ENCODE data around the gene LDLRAP1.

The LDLRAP1 gene

DNA sequence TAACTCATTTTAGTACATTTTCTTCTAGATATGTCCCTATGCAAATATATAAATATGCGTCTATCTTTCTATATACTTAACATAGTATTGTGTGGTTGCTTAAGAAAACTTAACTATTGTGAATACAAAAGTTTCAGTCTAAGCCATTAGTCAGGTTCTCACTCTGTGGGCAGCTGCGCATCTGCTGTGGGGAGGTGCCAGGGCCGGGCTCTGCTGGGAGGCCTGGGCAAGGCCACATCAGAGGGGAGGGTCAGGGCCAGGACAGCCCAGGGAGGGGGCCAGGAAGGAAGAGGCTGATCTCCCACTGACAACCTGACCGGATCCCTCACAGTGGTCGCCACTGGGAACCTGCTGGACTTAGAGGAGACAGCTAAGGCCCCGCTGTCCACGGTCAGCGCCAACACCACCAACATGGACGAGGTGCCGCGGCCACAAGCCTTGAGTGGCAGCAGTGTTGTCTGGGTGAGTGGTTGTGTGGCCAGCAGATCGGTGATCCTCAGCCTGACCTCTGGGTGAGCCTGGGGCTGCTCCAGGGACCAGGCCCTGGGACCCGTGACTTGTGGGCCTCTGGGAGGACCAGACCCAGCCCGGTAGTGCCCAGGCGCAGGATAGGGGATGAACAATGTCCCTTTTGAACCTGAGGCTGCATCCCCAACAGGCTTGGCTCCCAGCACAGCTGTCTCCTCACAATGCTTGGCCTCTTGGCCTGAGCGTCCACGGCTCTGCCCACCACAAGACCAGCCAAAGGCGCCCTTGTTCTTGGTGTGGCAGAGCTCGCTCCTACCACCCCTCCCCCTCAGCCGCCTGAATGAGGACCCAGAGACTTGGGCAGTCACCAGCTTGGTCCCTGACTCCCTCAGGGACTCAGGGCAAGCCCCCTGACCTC is 20.2 kb downstream of the LDLRAP1 start:
- no peak for DNase-seq

DNA sequence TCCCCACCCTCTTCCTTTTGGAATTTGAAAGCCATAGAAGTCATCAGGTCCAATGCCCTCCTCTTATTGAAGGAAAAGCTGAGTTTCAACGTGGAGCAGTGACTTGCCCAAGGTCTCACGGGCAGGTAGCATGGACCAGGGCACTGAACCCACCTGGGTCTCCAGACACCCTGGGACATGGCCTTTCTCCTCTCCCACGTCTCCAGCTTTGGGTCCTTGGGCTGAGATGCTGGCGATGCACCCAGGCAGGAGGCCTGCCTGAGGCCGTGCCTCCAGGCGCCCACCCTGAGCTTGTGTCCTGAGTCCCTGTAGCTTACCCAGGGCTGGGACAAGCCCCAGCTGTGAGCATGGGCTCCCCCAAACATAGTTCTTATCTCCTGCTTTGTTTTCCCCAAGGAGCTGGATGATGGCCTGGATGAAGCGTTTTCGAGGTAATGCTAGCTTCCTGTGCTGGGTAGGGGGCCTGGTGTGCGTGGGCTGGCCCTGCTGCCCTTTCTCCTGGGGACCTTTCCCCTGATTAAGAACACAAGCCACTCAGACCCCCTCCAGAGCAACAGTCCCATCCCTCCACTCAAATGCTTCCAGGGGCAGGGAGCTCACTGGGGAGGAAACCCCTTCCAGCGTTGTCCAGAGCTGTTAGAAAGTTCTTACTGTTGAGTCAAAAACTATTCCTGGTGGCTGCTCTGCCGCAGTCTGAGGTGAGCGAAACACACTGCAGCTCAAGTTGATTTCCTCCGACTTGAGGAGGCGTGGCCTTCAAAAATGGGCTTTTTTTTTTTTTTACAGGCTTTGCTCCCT is 21.6 kb downstream of the LDLRAP1 start:
- peak; percentile 48 for DNase-seq

- DNase-seq = no peak
These were observed 22.2 kb downstream of the LDLRAP1 start for GRCh38 chr1:25565626-25566025.

DNA sequence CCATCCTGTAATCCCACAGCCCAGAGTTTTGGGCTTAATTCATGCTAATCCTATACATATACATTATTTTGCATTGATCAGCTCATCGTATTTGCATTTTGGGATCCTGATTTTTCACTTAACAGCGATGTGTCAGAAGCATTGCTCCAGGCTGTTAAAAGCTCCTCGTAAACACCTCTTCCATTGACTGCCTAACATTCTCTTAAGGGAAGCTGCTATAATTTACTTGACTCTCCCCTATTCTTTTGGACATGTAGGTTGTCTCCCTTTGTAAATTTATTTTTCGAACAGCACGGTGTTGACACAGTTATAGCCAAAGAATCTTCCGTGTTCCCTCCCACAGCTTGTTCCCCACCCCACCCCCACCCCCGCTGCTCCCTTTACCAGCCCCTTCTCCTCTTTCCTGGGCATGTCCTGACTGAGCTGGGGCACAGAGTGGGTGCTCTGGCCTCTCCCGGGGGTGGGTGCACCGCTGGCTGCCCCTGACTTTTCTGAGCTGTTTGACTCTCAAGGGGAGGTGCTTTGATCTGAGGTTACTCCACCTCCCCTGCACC is 22.8 kb downstream of the LDLRAP1 start:
- peak; percentile 79 for DNase-seq

- DNase-seq = peak; percentile 62
These were observed 23.4 kb downstream of the LDLRAP1 start for GRCh38 chr1:25566730-25567341.

DNA sequence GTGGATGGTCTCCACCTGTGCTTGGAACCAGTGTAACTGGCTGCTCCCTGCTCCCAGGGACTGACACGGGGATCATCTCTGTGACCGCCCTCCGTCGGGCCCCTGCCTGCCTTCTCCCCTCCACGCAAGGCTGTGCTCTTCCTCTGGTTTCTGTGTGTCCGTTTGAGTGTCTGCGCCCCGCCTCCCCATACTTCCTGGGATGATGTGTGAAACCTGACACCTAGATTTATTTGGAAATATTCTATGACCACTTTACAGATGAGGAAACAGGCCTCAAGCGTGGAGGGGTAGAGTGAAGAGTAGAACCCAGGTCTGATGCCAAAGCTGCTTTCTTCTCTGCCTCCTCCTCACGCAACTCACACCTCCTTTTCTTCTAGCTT is 24.3 kb downstream of the LDLRAP1 start:
- no peak for DNase-seq

- peak; percentile 97 for DNase-seq
These were observed 24.9 kb downstream of the LDLRAP1 start for GRCh38 chr1:25568090-25568833.

- peak; percentile 59 for DNase-seq
These were observed 25.6 kb downstream of the LDLRAP1 start for GRCh38 chr1:25568834-25569596.

DNA sequence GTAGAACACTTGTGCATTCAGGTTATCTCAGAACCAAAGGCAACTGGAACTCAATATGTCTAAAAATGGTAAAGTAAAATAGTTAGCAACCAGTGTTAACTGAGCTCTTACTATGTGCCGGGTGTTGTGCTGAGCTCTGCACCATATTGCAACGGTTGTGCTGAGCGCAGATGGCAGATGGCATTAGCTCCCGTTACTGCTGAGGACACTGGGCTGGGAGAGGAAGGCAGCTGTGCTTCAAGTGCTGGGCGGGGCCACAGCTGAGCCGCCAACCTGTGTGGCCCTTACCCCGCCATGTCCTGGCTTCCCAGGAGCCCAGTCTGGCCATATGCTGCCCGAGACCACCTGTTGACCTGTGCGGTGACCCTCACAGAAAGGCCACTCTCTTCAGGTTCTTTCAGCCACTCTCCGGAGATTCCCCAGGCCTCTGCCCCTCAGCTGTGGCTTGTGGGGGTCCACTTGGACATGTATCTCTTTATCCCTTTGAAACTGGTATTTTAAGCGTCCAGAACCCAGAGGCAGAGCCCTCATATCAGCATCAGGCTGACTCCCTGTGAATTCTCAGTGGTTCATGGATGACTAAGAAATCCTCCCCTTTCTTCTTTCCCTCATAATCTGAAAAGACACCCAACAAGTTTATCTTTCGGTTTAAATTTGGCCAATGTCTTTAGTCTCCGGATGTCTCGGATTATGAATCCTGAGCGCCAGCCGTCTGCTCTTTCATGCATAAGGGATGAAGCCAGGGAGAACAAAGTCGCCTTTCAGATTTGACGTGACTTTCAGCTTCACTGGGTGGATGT is 26.4 kb downstream of the LDLRAP1 start:
- DNase-seq = peak; percentile 96

- DNase-seq = no peak
These were observed 27.6 kb downstream of the LDLRAP1 start for GRCh38 chr1:25570798-25571521.

DNA sequence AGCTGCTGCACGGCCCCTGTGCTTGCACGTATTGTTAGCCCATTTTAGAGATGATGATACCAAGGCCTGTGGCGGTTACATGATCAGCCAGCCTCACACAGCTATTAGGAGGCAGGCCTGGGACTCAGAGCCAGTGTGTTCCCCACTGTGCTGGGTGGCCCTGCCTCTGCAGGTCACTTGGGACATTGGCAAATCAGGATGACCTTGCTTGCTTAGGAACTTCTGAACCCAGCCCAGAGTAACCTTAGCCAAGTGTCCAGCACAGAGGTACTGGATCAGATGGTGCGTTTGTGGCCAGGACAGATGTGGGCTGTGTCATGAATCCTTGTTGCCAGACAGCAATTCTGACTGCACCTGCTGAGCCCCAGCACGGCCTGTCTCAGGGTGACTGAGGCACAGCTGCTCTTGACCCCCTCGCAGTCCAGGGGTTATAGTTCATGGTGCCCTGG is 28.1 kb downstream of the LDLRAP1 start:
- DNase-seq = no peak

- no peak for DNase-seq
These were observed 28.7 kb downstream of the LDLRAP1 start for GRCh38 chr1:25572107-25572506.

- DNase-seq = peak; percentile 31
These were observed 29.5 kb downstream of the LDLRAP1 start for GRCh38 chr1:25572708-25573590.

GRCh38 chr1:25573591-25573930 is 30.2 kb downstream of the LDLRAP1 start:
- DNase-seq = no peak

DNA sequence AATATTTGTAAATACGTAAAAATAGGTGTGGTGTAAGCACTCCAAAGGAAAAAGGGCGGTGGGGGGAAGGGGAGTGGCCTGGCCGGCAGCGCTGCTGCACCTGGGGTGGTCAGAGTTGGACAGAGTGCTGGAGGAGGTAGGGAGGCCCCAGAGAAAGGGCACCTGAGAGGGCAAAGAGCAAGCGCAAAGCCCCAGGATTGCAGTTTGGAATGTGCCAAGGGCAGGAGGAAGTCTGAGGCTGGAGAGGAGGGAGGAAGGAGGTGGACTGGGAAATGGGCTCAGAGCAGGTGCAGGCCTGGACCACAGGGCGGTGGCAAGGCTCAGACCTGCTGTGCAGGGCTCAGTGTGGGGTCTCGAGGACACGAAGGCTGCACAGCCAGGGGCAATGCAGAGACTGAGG is 30.6 kb downstream of the LDLRAP1 start:
- DNase-seq = no peak

GRCh38 chr1:25575191-25575590 is 31.8 kb downstream of the LDLRAP1 start:
- peak; percentile 80 for DNase-seq

GRCh38 chr1:25576459-25577133 is 33.2 kb downstream of the LDLRAP1 start:
- no peak for DNase-seq

DNA sequence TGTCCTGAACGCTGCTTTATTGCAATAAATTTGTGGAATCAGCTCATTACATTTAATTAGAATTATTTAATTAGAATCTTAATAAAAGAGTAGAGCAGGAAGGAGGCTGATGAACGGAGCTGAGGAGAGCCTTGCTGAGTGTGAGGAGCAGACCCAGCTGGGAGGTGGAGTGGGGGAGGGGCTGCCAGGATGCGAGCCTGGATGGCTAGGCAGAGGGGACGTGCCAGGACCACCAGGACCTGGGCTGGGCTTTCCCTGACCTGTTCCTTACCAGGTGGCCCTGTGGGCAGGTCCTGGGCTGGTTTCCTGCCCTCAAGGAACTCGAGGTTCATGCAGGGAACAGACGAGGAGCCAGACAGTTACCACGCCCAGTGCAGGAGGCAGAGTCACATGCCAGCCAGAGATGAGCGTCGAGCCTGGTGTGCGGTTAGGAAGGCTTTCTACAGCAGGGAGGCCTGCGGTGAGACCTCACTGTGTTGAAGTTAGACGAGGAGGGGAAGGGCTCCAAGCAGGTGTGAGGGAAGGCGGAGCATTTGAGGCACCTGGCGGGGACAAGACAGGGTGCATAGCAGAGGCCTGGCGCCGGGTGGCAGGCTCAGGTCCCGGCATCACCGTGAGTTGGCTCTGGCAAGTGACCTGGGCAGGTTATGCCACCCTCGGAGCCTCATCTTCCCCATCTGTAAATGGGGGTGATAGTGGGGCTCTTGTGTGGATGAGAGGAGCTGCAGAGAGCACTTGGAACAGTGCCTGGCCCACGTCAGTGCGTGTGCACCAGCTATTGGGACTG is 33.9 kb downstream of the LDLRAP1 start:
- no peak for DNase-seq

Measured in NCI-H2171 treated with DMSO at 0.1 percent for 48 hours (cell line).